GM12874 (cell line): ENCODE results near the gene FAM193A.

Experiments
- CTCF ChIP-seq: IDR thresholded peaks from 2 replicates; pipeline ENCODE4 v1.5.1; 2011; ENCODE audit warnings: low read depth, mild to moderate bottlenecking, control low read depth, low read length, moderate library complexity; ENCODE audit not compliant: insufficient read depth

FAM193A gene

DNA sequence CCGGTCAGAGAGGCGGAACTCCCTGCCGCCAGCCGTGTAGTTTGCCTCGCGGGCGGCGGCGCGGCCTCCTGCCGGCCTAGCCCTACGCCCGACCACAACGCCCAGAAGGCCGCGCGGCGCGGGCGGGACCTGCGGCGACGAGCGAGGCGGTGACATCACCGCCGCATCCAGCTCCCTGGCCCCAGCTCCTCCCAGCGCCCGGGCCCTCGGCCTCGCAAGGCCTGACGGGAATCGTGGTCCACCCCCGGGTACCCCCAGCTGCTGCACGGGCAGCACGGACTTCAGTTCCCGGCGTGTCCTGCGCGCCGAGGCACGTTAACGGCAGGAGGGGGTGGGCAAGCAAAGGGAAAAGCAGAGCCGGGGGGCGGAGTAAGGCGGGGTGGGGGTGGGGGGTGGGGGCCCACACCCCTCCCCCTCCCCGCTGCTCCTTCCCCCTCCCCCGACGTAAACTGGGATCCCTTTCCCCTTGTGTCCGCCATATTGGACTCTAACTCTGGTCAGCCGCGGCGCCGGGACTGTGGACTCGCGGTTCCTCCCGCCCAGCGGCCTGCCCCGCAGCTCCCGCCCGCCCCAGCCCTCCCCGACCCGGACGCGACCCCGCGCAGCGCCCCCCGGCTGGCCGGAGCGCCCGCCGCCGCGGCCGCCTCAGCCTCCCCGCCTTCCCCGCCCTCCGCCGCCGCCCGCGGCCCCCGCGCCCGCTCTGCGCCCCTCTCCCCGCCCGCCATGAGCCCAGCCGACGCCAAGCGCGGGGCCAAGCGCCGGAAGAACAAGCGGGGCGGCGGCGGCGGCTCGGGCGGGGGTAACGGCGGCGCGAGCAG lies at the start of gene FAM193A:
Gene FAM193A, plus strand, starts transcription at position 455 of the 818 bp plus-strand sequence. Its CDS starts 269 bp downstream, at position 724.
- TF ChIP-seq CTCF, result no peak

DNA sequence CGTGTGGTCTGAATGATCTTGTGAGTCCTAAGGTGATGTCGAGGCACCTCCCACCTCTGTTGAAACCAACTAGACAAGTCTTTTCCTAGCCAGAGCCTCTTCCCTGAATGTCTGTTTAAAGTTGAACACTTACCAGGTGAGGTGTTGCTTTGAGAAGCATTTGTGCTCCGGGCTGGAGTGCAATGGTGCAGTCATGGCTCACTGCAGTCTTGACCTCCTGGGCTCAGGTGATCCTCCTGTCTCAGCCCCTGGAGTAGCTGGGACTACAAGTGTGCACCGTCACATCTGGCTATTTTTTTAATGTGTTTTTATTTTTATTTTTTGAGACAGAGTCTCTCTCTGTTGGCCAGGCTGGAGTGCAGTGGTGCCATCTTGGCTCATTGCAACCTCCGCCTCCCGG lies 49.5 kb upstream of the FAM193A start:
- TF ChIP-seq CTCF, result no peak

DNA sequence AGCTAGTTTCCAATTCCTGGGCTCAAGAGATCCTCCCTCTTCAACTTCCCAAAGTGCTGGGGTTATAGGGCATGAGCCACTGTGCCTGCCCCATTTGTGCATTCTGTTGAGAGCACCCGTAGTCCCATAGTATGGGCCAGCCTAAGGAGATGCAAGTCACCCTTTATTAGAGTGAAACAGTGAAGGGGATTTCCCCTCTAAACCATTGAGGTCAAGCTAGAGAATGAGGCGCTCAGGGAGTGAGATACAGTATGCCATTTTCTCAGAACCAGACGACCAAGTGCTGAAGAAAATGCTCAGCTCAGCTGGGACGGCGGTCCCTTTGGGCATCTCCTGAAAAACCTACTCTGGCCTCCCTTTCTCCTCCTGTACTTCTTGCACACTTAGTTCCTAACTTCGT lies 48.8 kb upstream of the FAM193A start:
- no peak for TF ChIP-seq CTCF

DNA sequence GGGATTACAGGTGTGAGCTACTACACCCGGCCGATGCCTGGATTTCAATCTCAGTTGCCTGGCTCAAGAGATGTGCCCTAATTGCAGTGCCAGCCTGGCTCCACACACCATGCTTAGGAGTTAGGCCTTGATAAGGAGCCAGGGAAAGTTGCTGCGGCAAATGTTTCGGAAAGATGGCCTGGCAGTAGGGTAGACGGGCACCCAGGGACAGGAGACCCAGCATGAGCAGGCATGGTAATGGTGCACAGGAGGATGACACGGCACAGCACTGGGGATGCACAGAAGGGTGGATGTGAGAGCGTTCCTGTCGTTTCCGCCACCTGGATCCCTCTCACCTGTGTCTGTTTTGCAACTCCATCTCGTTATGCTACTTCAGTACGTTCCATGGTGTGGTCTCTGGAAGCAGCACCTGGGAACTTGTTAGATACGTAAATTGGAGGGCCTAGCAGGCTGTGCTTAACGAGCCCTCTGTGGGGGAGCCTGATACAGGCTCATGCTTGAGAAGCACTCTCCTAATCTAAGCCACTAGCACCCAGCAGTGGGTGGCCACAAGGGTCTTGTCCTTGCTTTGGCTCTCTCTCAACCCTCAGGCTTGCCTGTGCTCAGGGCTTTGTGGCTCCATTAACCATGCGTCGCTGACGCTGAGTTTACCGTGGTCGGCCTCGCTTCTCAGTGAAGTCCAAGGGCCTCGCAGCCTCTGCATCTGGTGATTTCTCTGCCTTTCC lies 47.2 kb upstream of the FAM193A start:
- no peak for TF ChIP-seq CTCF

- no peak for TF ChIP-seq CTCF
Observed at GRCh38 chr4:2489841-2490552, 46.5 kb upstream of the FAM193A start.

DNA sequence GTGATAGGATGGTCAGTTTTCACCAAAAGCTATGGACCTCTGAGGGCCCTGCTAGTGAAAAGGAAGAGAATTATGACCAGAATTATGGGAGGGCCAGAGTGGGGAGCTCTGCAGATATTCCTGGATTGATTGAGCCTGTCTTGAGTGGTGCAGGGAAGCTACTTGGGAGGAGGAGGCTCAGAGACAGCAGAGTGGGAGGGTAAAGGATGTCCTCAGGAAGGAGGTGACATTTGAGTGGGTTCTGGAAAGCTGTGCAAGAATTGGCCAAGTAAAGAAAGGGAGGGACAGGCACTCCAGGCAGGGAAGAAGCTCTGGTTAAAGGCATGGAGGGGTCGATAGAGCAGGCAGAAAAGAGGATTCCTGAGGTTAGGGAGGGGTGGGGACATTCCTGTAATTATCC lies 43.5 kb upstream of the FAM193A start:
- TF ChIP-seq CTCF, result no peak

- no peak for TF ChIP-seq CTCF
Observed at GRCh38 chr4:2494992-2495391, 41.5 kb upstream of the FAM193A start.
